Heart right ventricle (tissue), 16 donors: ENCODE results near the gene OPRM1. TPM values are rescaled to one million over a fixed set of nuclear protein-coding genes. Genes with fewer than 3 reads are reported as not detected.

ENCODE experiments used
- ATAC-seq, 8 donors: fragments of 200-7000 bp; cut with Tn5 transposase; one replicate each; pipeline ENCODE4 v1.9.1; 2020; ENCODE audit warnings: mild to moderate bottlenecking in 8 of 8, moderate library complexity in 8 of 8, moderate number of reproducible peaks in 1 of 8
- DNase-seq, 2 donors: peaks; one replicate each; pipeline ENCODE4 v3.0.0-alpha.2; 2020
- H3K27ac ChIP-seq, 10 donors: fragments of 200-600 bp; sonication (generic) in 2 of 10; one replicate each; pipeline versions ENCODE4 v1.5.0 to v1.8.0; 2020 to 2022; ENCODE audit warnings: mild to moderate bottlenecking in 3 of 10
- H3K27me3 ChIP-seq, 7 donors: fragments of 200-600 bp; one replicate each; pipeline ENCODE4 v1.8.0; 2021 to 2022; ENCODE audit warnings: mild to moderate bottlenecking in 2 of 7
- H3K36me3 ChIP-seq, 9 donors: fragments of 200-600 bp; sonication (generic) in 1 of 9; one replicate each; pipeline versions ENCODE4 v1.5.0 to v1.8.0; 2020 to 2022; ENCODE audit warnings: mild to moderate bottlenecking in 2 of 9
- H3K4me1 ChIP-seq, 9 donors: fragments of 200-600 bp; sonication (generic) in 1 of 9; one replicate each; pipeline versions ENCODE4 v1.5.0 to v1.8.0; 2020 to 2022; ENCODE audit warnings: mild to moderate bottlenecking in 4 of 9
- H3K4me3 ChIP-seq, 10 donors: fragments of 200-600 bp; sonication (generic) in 2 of 10; one replicate each; pipeline versions ENCODE4 v1.5.0 to v1.8.0; 2020 to 2022; ENCODE audit warnings: mild to moderate bottlenecking in 7 of 10, moderate library complexity in 2 of 10
- H3K9me3 ChIP-seq, 11 donors: fragments of 200-600 bp in 10 of 11; sonication (generic) in 2 of 11; one replicate each; pipeline versions ENCODE4 v1.5.0 to v1.8.0; 2013 to 2022; ENCODE audit warnings: mild to moderate bottlenecking in 2 of 11, control low read depth in 1 of 11, moderate library complexity in 1 of 11
- WGBS, 2 donors: extraction: QIAGEN DNeasy Blood & Tissue Kit; methylation state at CpG; one replicate each; pipeline ENCODE4 v1.1.7; 2013; ENCODE audit warnings: inconsistent platforms in 1 of 2; 5-methylcytosine and 5-hydroxymethylcytosine counted together
- intact Hi-C, 10 donors: fragments of 100-400 bp; cut with DNase I; formaldehyde crosslinking; loops; one replicate each; pipeline versions ENCODE4 v1.11.1 to v1.14.2; 2022
- polyA plus RNA-seq, 2 donors: library from polyadenylated mRNA; stranded (reverse); fragments of 200-250 nt; gene quantifications; one replicate each; pipeline ENCODE4 v1.2.3, GENCODE V29; 2013
- total RNA-seq, 10 donors: library from RNA; stranded (reverse); fragmentation: NEBNext Ultra II Directional in 3 of 10; extraction: Animal tissue kit (Norgen Biotek cat#: 25700) in 3 of 10; gene quantifications; one replicate each; pipeline versions ENCODE4 v1.2.1 to v1.2.4, GENCODE V29; 2021 to 2023
- TF ChIP-seq, protein P1 (sequence below), 9 donors: fragments of 200-600 bp; sonication (generic) in 2 of 9; IDR thresholded peaks; one replicate each; pipeline versions ENCODE4 v1.5.0 to v1.8.0; 2021 to 2022; ENCODE audit warnings: antibody characterized with exemption in 9 of 9, mild to moderate bottlenecking in 5 of 9, moderate library complexity in 1 of 9
- donor health status: Arrhythmogenic right ventricular cardiomyopathy.
- donor health status: ischemic (EF 13 %, LVEDD 7.1; RV severe dilation, severe dysfunction).
- donor health status: healthy with polysubstance abuse.
- donor health status: DM: no; HTN: yes; CAD: no.
- donor health status: DM: no; HTN: no; CAD: no.
- donor health status: ischemic (EF 25% LVEDD 6.9; RV normal size, moderate dysfunction).
- donor health status: ischemic (EF 25% LVEDD 5.7; RV mildly dilated, moderate dysfunction).
- donor health status: healthy.
- donor health status: DM: yes; HTN: yes; CAD: no.
- donor health status: Ischemic cardiomyopathy.
- donor health status: ischemic (EF 35%, LVEDD 5.7; RV mildly dilated, moderate dysfunction).
- donor health status: nonischemic (EF 11% LVEDD 7.7; RV severe dilation, severe dysfunction).
- donor health status: DM: yes; HTN: yes; CAD: no.
- donor health status: PGD.
- donor health status: ischemic (EF 29% LVEDD 5.4; RV normal size, mild dysfunction).
- donor health status: nonischemic (EF 23%, LVEDD 6.1; RV moderate dilation, normal function).

The OPRM1 gene
- total and polyA plus RNA-seq, 12 donors = not detected

DNA sequence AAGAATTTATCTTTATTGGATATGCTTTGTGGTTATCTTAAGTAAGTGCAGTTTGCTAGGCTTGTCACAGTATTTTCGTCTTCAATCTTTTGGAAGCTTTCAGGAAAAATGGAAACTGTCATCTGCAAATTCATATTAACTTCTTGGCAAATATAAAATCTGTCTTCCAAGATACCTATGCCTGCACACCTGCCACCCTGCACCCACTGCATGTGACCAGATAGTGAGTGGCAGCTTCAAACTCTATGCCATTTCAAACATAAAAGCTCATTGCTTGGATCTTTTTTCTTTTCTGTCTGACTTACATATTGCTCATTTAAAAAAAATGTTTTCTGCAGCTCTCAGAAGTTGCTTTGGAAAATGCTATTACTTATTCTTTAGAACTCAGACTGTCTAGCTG, 14.1 kb downstream of the OPRM1 start:
- TF ChIP-seq, protein P1, sequence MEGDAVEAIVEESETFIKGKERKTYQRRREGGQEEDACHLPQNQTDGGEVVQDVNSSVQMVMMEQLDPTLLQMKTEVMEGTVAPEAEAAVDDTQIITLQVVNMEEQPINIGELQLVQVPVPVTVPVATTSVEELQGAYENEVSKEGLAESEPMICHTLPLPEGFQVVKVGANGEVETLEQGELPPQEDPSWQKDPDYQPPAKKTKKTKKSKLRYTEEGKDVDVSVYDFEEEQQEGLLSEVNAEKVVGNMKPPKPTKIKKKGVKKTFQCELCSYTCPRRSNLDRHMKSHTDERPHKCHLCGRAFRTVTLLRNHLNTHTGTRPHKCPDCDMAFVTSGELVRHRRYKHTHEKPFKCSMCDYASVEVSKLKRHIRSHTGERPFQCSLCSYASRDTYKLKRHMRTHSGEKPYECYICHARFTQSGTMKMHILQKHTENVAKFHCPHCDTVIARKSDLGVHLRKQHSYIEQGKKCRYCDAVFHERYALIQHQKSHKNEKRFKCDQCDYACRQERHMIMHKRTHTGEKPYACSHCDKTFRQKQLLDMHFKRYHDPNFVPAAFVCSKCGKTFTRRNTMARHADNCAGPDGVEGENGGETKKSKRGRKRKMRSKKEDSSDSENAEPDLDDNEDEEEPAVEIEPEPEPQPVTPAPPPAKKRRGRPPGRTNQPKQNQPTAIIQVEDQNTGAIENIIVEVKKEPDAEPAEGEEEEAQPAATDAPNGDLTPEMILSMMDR (IDR thresholded peaks at IDR 0.05) = no peak
- no peaks in the 10 kb centered on the region for H3K36me3 ChIP-seq
- DNase-seq (no peak), ATAC-seq (no peak)
- peaks cover 0 to 8% (median 0%) of the 10 kb centered on the region in 11 donors for H3K9me3 ChIP-seq
- 29 to 52% methylated on average over 1 of the region's 1 CpG for WGBS, 2 donors
- no peaks in the 10 kb centered on the region for H3K27me3 ChIP-seq
- intact Hi-C loops = loop anchor here in 1 of 10 donors (10.0 kb wide), 1 partner anchor 508 kb away; no protein-coding TSS in a partner anchor
- no peak overlapping the region for H3K4me3 ChIP-seq
- H3K27ac ChIP-seq = no peak overlapping the region
- no peaks in the 10 kb centered on the region for H3K4me1 ChIP-seq

DNA sequence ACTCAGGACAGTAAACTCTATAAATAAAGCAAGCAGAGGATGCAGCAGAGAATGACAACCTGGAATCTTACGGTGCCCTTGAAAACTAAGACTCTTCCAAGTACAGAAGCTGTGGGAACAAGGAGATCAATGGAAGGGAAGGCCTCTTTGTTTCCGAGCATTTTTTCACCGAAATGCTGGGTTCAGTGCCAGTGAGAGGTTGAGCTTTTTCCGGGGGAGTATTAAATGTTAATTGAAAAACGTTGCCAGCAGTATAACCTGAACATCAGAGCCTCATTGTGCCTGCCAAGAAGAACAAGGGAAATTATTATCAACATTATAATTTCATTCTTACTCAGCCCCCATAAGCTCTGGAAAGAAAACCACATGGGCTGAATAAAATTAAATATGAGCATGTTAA, 17.5 kb downstream of the OPRM1 start:
- WGBS, 2 donors = 48 to 74% methylated on average over 5 of the region's 5 CpGs
- intact Hi-C loops = loop anchor here in 1 of 10 donors (10.0 kb wide), 1 partner anchor 512 kb away; no protein-coding TSS in a partner anchor
- H3K4me3 ChIP-seq = no peak overlapping the region
- no peak overlapping the region for H3K27ac ChIP-seq
- no peaks in the 10 kb centered on the region for H3K27me3 ChIP-seq
- DNase-seq = no peak
- H3K36me3 ChIP-seq = no peaks in the 10 kb centered on the region
- TF ChIP-seq, protein P1 (IDR thresholded peaks at IDR 0.05) = no peak
- no peak for ATAC-seq
- H3K4me1 ChIP-seq = no peaks in the 10 kb centered on the region
- peaks cover 0 to 9% (median 0%) of the 10 kb centered on the region in 11 donors for H3K9me3 ChIP-seq

DNA sequence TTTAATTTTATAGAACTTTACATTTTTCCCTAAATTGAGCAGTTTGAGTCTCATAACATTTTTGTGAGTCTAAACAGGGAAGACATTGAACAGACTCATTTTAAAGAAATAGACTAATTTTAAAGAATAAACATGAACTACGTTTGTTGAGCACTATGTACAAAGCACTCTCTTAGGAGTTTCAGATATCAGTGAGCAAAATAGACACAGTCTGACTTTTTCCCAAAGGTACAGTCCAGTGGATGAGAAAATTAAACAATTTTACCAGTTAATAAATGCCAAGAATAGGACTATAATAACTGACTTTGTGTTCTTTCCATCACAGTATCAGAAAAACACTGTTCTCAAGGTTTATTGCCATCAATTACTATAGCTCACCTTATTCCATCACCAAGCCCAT, 18.1 kb downstream of the OPRM1 start:
- WGBS, 2 donors = 41 to 53% methylated on average over 1 of the region's 1 CpG
- Histone ChIP-seq H3K4me1 (no peaks in the 10 kb centered on the region), H3K36me3 (no peaks in the 10 kb centered on the region), H3K27ac (no peak overlapping the region), H3K9me3 (peaks cover 0 to 6% (median 0%) of the 10 kb centered on the region in 11 donors), H3K27me3 (no peaks in the 10 kb centered on the region), H3K4me3 (no peak overlapping the region)
- intact Hi-C loops = loop anchor here in 1 of 10 donors (10.0 kb wide), 1 partner anchor 512 kb away; no protein-coding TSS in a partner anchor
- DNase-seq (no peak), ATAC-seq (no peak)
- TF ChIP-seq, protein P1 (IDR thresholded peaks at IDR 0.05) = no peak

DNA sequence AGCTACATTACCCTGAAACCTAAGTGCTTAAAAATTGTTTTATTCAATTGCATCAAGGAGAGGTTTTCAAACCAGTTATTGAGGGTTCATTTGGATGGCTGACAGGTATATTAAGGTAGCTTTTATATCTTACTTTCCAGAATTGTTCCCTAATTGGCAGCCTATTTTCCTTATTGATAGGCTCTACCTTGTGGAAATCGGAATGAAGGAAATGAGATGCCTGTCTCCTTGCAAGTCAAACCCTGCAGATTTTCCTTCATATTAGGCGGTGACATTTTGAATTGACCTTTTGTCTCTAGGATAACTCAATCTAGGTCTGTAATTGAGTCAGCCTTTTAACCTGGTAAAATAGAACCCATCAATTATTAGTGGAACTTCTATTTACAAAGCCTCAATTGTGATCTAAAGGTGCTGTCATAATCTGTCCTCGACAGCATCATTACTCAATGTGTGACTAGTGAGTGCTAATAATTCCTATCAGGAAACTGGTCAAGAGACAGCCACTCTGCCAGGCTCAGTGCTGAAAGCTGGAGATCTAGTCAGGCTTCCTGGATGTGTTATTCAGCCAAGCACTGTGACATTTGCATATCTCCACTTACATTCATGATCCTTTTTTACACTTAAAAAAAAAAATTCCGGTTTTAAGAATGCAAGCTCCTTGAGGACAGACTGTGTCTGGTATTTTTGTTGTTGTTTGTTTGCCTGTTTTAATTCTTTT, 20.1 kb downstream of the OPRM1 start:
- H3K27ac ChIP-seq = no peak overlapping the region
- H3K9me3 ChIP-seq = peaks cover 0 to 10% (median 0%) of the 10 kb centered on the region in 11 donors
- no peak overlapping the region for H3K4me3 ChIP-seq
- intact Hi-C loops = loop anchor here in 1 of 10 donors (10.0 kb wide), 1 partner anchor 514 kb away; no protein-coding TSS in a partner anchor
- no peaks in the 10 kb centered on the region for H3K4me1 ChIP-seq
- WGBS, 2 donors = 62 to 71% methylated on average over 4 of the region's 4 CpGs
- no peak for DNase-seq
- TF ChIP-seq, protein P1 (IDR thresholded peaks at IDR 0.05) = no peak
- H3K27me3 ChIP-seq = no peaks in the 10 kb centered on the region
- no peaks in the 10 kb centered on the region for H3K36me3 ChIP-seq
- no peak for ATAC-seq
